ENCODE data around the gene OGFOD1.
"Not testable (repeated sequence)": the region's sequence is repeated elsewhere in the genome, so short reads cannot be mapped to it uniquely, and the experiment has no call there.

Gene OGFOD1

GRCh38 chr16:56478281-56479049, 27.1 kb downstream of the OGFOD1 start:
- H3K4me3 ChIP-seq (ENCODE audit: low read depth, low read length) = no peak overlapping the region

GRCh38 chr16:56479469-56479868, 28.1 kb downstream of the OGFOD1 start:
- H3K4me3 ChIP-seq (ENCODE audit: low read depth, low read length) = no peak overlapping the region

- H3K4me3 ChIP-seq (ENCODE audit: low read depth, low read length) = no peak overlapping the region
Measured at GRCh38 chr16:56480776-56481467, 29.6 kb downstream of the OGFOD1 start.

GRCh38 chr16:56481468-56482122, 30.2 kb downstream of the OGFOD1 start:
- H3K4me3 ChIP-seq (ENCODE audit: low read depth, low read length) = no peak overlapping the region

GRCh38 chr16:56482683-56483236, 31.4 kb downstream of the OGFOD1 start:
- no peak overlapping the region for H3K4me3 ChIP-seq (ENCODE audit: low read depth, low read length)

GRCh38 chr16:56483394-56483793, 32.0 kb downstream of the OGFOD1 start:
- no peak overlapping the region for H3K4me3 ChIP-seq (ENCODE audit: low read depth, low read length)

- H3K4me3 ChIP-seq (ENCODE audit: low read depth, low read length) = no peak overlapping the region
Measured at GRCh38 chr16:56488035-56488434, 36.7 kb downstream of the OGFOD1 start.

GRCh38 chr16:56488868-56489267, 37.5 kb downstream of the OGFOD1 start:
- not testable (repeated sequence) for H3K4me3 ChIP-seq (ENCODE audit: low read depth, low read length)

GRCh38 chr16:56491657-56492261, 40.4 kb downstream of the OGFOD1 start:
- H3K4me3 ChIP-seq (ENCODE audit: low read depth, low read length) = no peak overlapping the region

- H3K4me3 ChIP-seq (ENCODE audit: low read depth, low read length) = no peak overlapping the region
Measured at GRCh38 chr16:56493126-56493525, 41.8 kb downstream of the OGFOD1 start.

- H3K4me3 ChIP-seq (ENCODE audit: low read depth, low read length) = no peak overlapping the region
Measured at GRCh38 chr16:56493815-56494214, 42.5 kb downstream of the OGFOD1 start.

GRCh38 chr16:56505181-56505580, 53.8 kb downstream of the OGFOD1 start:
- no peak overlapping the region for H3K4me3 ChIP-seq (ENCODE audit: low read depth, low read length)

GRCh38 chr16:56506941-56507340, 55.6 kb downstream of the OGFOD1 start:
- H3K4me3 ChIP-seq (ENCODE audit: low read depth, low read length) = no peak overlapping the region

GRCh38 chr16:56510544-56510943, 59.2 kb downstream of the OGFOD1 start:
- no peak overlapping the region for H3K4me3 ChIP-seq (ENCODE audit: low read depth, low read length)

- no peak overlapping the region for H3K4me3 ChIP-seq (ENCODE audit: low read depth, low read length)
Measured at GRCh38 chr16:56512025-56512424, 60.7 kb downstream of the OGFOD1 start.

GRCh38 chr16:56513091-56513490, 61.7 kb downstream of the OGFOD1 start:
- H3K4me3 ChIP-seq (ENCODE audit: low read depth, low read length) = no peak overlapping the region

- H3K4me3 ChIP-seq (ENCODE audit: low read depth, low read length) = no peak overlapping the region
Measured at GRCh38 chr16:56513972-56514371, 62.6 kb downstream of the OGFOD1 start.

GRCh38 chr16:56514845-56515244, 63.5 kb downstream of the OGFOD1 start:
- H3K4me3 ChIP-seq (ENCODE audit: low read depth, low read length) = no peak overlapping the region

GRCh38 chr16:56515665-56516064, 64.3 kb downstream of the OGFOD1 start:
- no peak overlapping the region for H3K4me3 ChIP-seq (ENCODE audit: low read depth, low read length)

GRCh38 chr16:56517206-56517605, 65.9 kb downstream of the OGFOD1 start:
- H3K4me3 ChIP-seq (ENCODE audit: low read depth, low read length) = no peak overlapping the region

GRCh38 chr16:56518425-56518824, 67.1 kb downstream of the OGFOD1 start:
- H3K4me3 ChIP-seq (ENCODE audit: low read depth, low read length) = no peak overlapping the region

All from iPS-11a (cell line).